ENCODE data around the gene EIF2S3.
A peak's percentile ranks its signal among the peaks of the same experiment; 100 is the strongest.

The EIF2S3 gene

DNA sequence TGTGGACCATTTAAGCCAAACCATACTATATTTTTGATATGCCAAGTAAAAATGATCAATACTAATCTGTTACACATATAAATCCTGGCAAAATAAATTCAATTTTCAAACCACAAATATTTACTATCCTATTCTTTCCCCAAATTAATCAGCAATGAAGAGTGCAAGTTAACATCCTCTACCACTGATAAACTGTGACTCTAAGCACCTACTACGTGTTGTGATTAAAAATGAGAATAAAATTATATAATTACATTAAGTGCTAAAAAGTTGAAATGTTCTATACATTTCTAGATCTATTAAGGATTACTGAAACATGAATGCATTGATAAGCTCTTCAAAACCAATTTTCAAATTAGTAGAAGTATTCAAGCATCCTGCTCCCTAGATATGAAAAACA is 31.2 kb upstream of the EIF2S3 start:
- Histone ChIP-seq H3K36me3 (peaks cover 8% of the 10 kb centered on the region; the same call in 1 of the 2 replicates), H3K4me3 (peak overlapping the region; percentile 89), H3K27me3 (no peaks in the 10 kb centered on the region), H3K9ac (peak overlapping the region; percentile 91), H3K4me2 (peak overlapping the region; percentile 49), H3K9me3 (peaks cover 11% of the 10 kb centered on the region), H3K27ac (peak overlapping the region; percentile 90), H4K20me1 (peaks cover 45% of the 10 kb centered on the region), H3K4me1 (peaks cover 23% of the 10 kb centered on the region)
- no peak for TF ChIP-seq Cebpa-rat (IDR thresholded peaks at IDR 0.05)

DNA sequence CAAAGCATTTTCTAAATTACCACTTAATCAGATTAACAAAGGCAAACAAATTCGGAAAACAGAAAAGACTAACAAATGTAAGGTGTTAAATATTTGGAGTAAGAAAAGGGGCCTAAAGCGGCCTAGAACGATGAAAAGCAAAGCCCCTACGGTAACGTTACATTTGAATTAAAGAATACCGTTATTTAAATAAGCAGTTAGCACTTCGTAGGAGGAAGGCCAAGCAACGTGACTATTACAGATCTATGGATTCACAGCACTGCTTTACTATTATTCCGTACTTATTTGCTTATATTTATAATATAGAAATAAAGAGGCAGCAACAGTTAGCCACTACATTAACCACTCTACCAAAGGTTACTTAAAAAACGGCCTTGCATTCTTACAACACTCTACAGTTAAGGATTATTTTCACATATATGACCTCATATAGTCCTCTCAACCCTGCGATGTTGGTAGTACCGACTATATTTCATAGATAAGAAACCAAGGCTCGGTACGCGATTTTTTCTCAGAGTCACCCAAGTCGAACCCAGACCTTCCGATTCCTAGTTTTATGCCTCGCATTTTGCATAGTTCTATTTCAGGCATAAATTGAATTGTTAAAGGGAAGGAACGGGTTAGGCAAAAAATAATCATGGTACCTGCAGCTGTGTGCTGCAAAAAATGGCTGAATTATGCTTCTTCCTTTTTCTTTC is 30.6 kb upstream of the EIF2S3 start:
- no peak for TF ChIP-seq Cebpa-rat (IDR thresholded peaks at IDR 0.05)
- Histone ChIP-seq H3K36me3 (peaks cover 8% of the 10 kb centered on the region; the same call in 1 of the 2 replicates), H3K27ac (peak overlapping the region; percentile 90), H3K4me2 (peak overlapping the region; percentile 49), H3K4me1 (peaks cover 22% of the 10 kb centered on the region), H3K4me3 (peak overlapping the region; percentile 89), H3K9ac (peak overlapping the region; percentile 91), H4K20me1 (peaks cover 39% of the 10 kb centered on the region), H3K9me3 (peaks cover 11% of the 10 kb centered on the region), H3K27me3 (no peaks in the 10 kb centered on the region)

DNA sequence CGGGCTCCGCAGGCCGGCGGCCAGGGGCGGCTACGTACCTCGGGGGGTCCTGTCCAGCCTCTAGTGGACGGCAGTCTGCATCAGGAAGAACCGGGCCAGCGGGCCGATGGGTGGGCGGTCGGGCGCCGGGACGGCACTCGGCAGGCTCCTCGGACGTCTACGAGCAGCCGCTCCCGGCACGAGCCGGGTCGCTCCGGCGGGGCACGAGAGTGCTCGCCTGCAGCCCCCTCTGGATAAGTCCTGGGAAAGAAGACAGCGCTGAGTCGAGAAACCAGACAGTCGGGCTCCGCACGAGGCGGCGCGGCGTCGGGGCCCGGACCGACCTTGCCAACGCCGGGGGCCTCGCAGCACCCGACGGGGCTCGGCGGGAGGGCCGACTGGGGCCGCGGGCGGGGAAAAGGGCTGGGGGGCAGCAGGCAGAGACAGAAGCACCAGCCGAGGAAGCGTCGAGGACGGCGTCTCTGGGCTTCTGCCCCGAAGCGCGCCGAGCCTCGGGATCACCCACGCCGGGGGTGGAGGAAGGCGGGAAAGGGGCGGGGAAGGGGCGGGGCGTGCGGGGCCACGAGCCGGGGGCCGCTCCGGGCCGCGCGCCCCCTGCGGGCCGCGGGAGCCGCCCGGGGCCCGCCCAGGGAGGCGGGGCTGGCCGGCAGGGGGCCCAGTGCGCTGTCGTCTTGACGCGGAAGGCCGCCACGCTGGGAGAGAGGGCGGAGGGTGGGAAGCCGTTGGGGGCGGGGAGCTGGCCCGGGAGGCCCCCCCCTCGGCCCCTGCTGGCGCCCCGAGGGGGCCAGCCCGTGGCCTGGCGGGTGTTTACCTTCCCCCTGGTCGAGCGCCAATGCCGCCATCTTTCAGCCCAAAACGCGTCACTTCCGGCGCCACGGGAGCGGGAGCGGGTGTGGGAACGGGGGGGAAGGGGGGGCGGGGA is 29.7 kb upstream of the EIF2S3 start:
- Histone ChIP-seq H3K27me3 (no peaks in the 10 kb centered on the region), H3K4me1 (peaks cover 12% of the 10 kb centered on the region), H4K20me1 (peaks cover 29% of the 10 kb centered on the region), H3K4me3 (peak overlapping the region; percentile 89), H3K9me3 (peaks cover 11% of the 10 kb centered on the region), H3K9ac (peak overlapping the region; percentile 91), H3K36me3 (peaks cover 8% of the 10 kb centered on the region; the same call in 1 of the 2 replicates), H3K27ac (peak overlapping the region; percentile 91), H3K4me2 (peak overlapping the region; percentile 49; the same call in 1 of the 2 replicates)
- TF ChIP-seq Cebpa-rat (IDR thresholded peaks at IDR 0.05) = no peak

DNA sequence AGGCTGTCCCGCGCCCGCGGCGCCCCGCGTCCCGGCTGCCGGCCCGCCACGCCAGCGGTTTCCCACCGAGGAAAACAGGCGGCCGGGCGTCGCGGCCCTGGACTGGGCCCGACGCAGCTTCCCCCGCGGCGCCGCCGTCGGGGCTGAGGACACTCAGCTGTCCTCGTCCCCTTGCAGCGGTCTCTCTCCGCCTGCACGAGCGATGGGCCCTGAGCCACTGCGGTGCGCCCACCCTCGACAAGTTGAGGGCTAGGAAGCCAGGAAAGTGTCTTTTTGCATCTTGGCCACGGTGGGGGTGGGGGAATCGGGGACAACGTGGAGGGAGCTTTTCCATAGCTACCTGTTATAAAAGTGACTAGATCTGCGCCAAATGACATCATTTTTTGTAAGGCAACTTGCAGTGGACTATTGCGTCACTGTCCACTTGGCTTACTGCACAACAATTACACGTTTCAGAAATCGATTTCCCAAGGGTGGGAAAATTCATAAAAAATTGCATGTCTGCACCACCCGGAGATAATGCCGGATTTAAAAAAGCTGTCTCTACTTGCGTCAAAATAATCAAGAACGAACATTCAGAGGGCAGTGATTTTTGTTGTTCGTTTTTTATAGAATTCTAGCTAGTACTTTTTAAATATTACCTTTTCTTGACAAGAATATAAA is 28.9 kb upstream of the EIF2S3 start:
- H3K9ac ChIP-seq = peak overlapping the region; percentile 87
- TF ChIP-seq Cebpa-rat (IDR thresholded peaks at IDR 0.05) = peak; percentile 49; the same call in 1 of the 2 replicates
- H3K9me3 ChIP-seq = peaks cover 11% of the 10 kb centered on the region
- H3K4me1 ChIP-seq = peaks cover 6% of the 10 kb centered on the region
- no peaks in the 10 kb centered on the region for H3K27me3 ChIP-seq
- H3K4me3 ChIP-seq = peak overlapping the region; percentile 89
- peak overlapping the region; percentile 91 for H3K27ac ChIP-seq
- peaks cover 8% of the 10 kb centered on the region; the same call in 1 of the 2 replicates for H3K36me3 ChIP-seq
- peaks cover 23% of the 10 kb centered on the region; the same call in 1 of the 2 replicates for H4K20me1 ChIP-seq
- H3K4me2 ChIP-seq = peak overlapping the region; percentile 70

DNA sequence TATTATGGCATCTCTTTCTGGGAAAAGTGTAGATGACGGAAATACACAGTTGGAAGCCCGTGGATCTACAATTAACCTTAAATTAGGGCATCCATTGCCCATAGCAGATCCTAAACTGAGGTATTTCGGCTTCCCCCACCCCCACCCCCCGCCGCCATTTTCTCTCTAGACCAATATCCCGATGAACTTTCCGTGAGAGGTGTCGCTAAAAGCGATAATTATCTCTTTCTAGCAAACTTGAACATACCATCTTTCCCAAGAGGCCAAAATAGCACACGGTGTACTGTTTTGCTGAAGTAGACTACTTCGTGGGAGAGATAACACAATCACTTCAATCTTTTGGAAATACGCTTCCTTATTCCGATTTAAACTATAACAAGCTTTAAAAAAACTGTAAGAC is 28.3 kb upstream of the EIF2S3 start:
- peaks cover 8% of the 10 kb centered on the region; the same call in 1 of the 2 replicates for H3K36me3 ChIP-seq
- peak overlapping the region; percentile 70 for H3K4me2 ChIP-seq
- peak overlapping the region; percentile 89 for H3K4me3 ChIP-seq
- peaks cover 18% of the 10 kb centered on the region; the same call in 1 of the 2 replicates for H4K20me1 ChIP-seq
- no peaks in the 10 kb centered on the region for H3K27me3 ChIP-seq
- H3K9me3 ChIP-seq = peaks cover 11% of the 10 kb centered on the region
- H3K9ac ChIP-seq = peak overlapping the region; percentile 87
- H3K4me1 ChIP-seq = no peaks in the 10 kb centered on the region; the same call in none of the 2 replicates
- TF ChIP-seq Cebpa-rat (IDR thresholded peaks at IDR 0.05) = no peak
- H3K27ac ChIP-seq = peak overlapping the region; percentile 91

DNA sequence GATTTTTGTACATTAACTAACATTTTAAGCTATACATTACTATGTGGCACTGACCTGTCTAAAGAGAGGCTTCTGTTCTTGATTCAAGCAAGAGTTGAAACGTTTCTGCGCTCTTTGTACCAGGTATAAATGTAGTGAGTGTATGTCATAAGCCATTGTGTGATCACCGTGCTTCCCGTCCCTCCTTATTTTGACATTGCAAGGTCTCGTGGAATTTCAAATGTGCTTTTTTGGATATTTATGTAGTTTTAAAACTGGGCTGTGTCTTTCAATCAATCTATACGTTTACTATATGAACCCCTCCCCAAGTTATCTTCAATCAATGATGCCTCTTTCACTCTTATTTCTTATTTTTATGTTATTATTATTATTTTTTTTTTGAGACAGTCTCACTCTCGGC is 27.7 kb upstream of the EIF2S3 start, which contains the start of gene KLHL15:
TSS of gene KLHL15 (minus strand) at position 101 of the 400 bp plus-strand sequence. CDS start 20,493 bp downstream, outside the sequence.
- H3K4me1 ChIP-seq = no peaks in the 10 kb centered on the region; the same call in 1 of the 2 replicates
- H3K4me2 ChIP-seq = peak within 1 kb of the TSS; percentile 70
- TF ChIP-seq Cebpa-rat (IDR thresholded peaks at IDR 0.05) = no peak
- peak within 1 kb of the TSS; percentile 87 for H3K9ac ChIP-seq
- peaks cover 11% of the 10 kb centered on the region for H3K9me3 ChIP-seq
- H3K27ac ChIP-seq = peak within 1 kb of the TSS; percentile 91
- peaks cover 4% of the 10 kb centered on the region; the same call in 1 of the 2 replicates for H3K36me3 ChIP-seq
- peaks cover 12% of the 10 kb centered on the region; the same call in 1 of the 2 replicates for H4K20me1 ChIP-seq
- H3K4me3 ChIP-seq = peak within 1 kb of the TSS; percentile 89
- no peaks in the 10 kb centered on the region for H3K27me3 ChIP-seq

DNA sequence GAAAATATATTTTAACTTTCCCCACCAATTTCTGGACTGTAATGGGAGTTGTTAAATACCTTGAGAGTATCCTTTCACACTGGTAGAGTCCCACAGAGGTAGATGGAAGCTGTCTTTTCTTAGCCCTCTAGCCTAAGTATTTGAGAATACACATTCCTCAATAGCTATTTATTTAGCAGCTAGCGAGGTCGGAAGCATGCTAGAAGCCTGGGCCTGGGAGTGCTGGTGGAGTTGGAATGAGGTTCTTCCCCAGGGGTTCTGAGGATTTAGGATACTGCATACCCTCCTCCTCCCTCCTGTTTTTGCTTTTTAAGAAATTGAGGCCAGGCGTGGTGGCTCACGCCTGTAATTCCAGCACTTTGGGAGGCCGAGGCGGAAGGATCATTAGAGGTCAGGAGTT is 26.8 kb upstream of the EIF2S3 start:
- Histone ChIP-seq H3K9ac (no peak overlapping the region), H3K4me2 (no peak overlapping the region), H3K36me3 (no peaks in the 10 kb centered on the region), H4K20me1 (0 out of 2 replicates have a peak, but pooled peaks cover 10% of the 10 kb centered on the region), H3K27me3 (no peaks in the 10 kb centered on the region), H3K4me3 (no peak overlapping the region), H3K4me1 (no peaks in the 10 kb centered on the region; the same call in 1 of the 2 replicates), H3K9me3 (peaks cover 6% of the 10 kb centered on the region), H3K27ac (no peak overlapping the region)
- no peak for TF ChIP-seq Cebpa-rat (IDR thresholded peaks at IDR 0.05)

DNA sequence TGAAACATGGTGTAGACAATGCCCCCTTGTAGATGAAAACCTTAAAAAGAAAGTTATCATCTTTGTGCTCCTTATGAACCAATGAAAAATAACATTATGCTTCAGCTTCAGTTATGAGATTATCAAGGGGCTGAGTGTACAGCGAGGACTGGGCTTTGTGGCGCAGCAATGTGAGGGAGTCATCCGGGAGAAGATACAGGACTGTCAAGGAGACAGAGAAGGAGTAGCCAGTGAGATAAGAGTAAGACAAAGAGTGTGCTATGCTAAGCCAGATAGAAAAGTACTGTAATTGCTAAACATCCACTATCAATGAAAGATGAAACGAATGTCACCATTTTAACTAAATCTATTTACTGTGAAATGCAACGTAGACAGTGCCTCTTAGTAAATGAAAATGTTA is 24.2 kb upstream of the EIF2S3 start:
- Histone ChIP-seq H3K9me3 (no peaks in the 10 kb centered on the region), H3K4me1 (no peaks in the 10 kb centered on the region), H3K27ac (no peak overlapping the region), H3K27me3 (0 out of 2 replicates have a peak, but pooled peaks cover 3% of the 10 kb centered on the region), H4K20me1 (no peaks in the 10 kb centered on the region), H3K36me3 (no peaks in the 10 kb centered on the region), H3K4me3 (no peak overlapping the region), H3K4me2 (no peak overlapping the region), H3K9ac (no peak overlapping the region)
- no peak for TF ChIP-seq Cebpa-rat (IDR thresholded peaks at IDR 0.05)

DNA sequence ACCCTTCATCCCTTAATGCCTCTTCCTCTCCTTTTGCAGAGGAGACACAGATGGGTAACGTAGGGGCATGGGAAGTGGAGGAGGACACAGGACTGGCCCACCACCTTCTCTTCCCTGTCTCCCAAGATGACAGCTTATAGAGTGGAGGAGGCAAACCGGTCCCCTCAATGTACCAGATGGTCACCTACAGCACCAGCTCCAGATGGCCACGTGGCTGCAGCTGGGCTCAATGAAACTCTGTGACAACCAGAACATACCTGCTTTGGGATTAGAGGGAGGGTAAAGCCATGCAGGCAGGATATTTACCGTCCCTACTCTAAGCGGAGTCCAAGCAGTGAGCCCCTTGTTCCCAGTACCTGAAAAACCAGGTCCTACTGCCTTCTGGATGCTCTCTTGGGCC is 20.3 kb upstream of the EIF2S3 start:
- H4K20me1 ChIP-seq = no peaks in the 10 kb centered on the region
- no peaks in the 10 kb centered on the region for H3K9me3 ChIP-seq
- H3K4me1 ChIP-seq = no peaks in the 10 kb centered on the region
- H3K4me2 ChIP-seq = no peak overlapping the region
- no peak overlapping the region for H3K9ac ChIP-seq
- no peak for TF ChIP-seq Cebpa-rat (IDR thresholded peaks at IDR 0.05)
- H3K27me3 ChIP-seq = 0 out of 2 replicates have a peak, but pooled peaks cover 3% of the 10 kb centered on the region
- no peak overlapping the region for H3K27ac ChIP-seq
- H3K4me3 ChIP-seq = no peak overlapping the region
- no peaks in the 10 kb centered on the region for H3K36me3 ChIP-seq
